Small intestine (tissue), 7 donors: ENCODE measurements around the gene SCNN1A. TPM values are rescaled to one million over a fixed set of nuclear protein-coding genes. Genes with fewer than 3 reads are reported as not detected.

Source experiments
- DNase-seq, 2 donors: peaks; one replicate each; pipeline versions ENCODE4 v3.0.0 to v3.0.0-alpha.2; 2013
- FAIRE-seq: peaks from 2 replicates; lab custom pipeline; 2012; peaks lifted over from hg19 to GRCh38; lab: Jason Lieb, UNC
- H3K27ac ChIP-seq, 3 donors: one replicate each; pipeline ENCODE4 v1.5.1; 2013; ENCODE audit warnings: low read length in 2 of 3, mild to moderate bottlenecking in 2 of 3, control low read depth in 1 of 3, inconsistent platforms in 1 of 3, low read depth in 1 of 3, moderate library complexity in 1 of 3
- H3K27me3 ChIP-seq, 3 donors: one replicate each; pipeline ENCODE4 v1.6.1; 2013; ENCODE audit warnings: low read length in 3 of 3, inconsistent platforms in 1 of 3; ENCODE audit not compliant: control insufficient read depth in 3 of 3, insufficient read depth in 3 of 3
- H3K36me3 ChIP-seq, 3 donors: one replicate each; pipeline ENCODE4 v1.6.1; 2013; ENCODE audit warnings: low read length in 3 of 3, inconsistent platforms in 1 of 3, low read depth in 1 of 3, mild to moderate bottlenecking in 1 of 3, moderate library complexity in 1 of 3; ENCODE audit not compliant: control insufficient read depth in 3 of 3, insufficient read depth in 2 of 3
- H3K4me1 ChIP-seq, 3 donors: one replicate each; pipeline ENCODE4 v1.6.1; 2013; ENCODE audit warnings: low read length in 2 of 3, inconsistent platforms in 1 of 3, low read depth in 1 of 3, mild to moderate bottlenecking in 1 of 3, moderate library complexity in 1 of 3; ENCODE audit not compliant: control insufficient read depth in 3 of 3, insufficient read depth in 2 of 3
- H3K4me3 ChIP-seq, 3 donors: one replicate each; pipeline ENCODE4 v1.5.1; 2013; ENCODE audit warnings: low read length in 3 of 3, control low read depth in 1 of 3, inconsistent platforms in 1 of 3, low read depth in 1 of 3, mild to moderate bottlenecking in 1 of 3, moderate library complexity in 1 of 3
- H3K9me3 ChIP-seq, 2 donors: one replicate each; pipeline ENCODE4 v1.6.1; 2013; ENCODE audit warnings: low read depth in 1 of 2, low read length in 1 of 2; ENCODE audit not compliant: control insufficient read depth in 2 of 2, insufficient read depth in 1 of 2
- WGBS, 3 donors: extraction: QIAGEN DNeasy Blood & Tissue Kit; methylation state at CpG; one replicate each; pipeline ENCODE4 v1.1.7; 2013; 5-methylcytosine and 5-hydroxymethylcytosine counted together
- polyA plus RNA-seq, 4 donors: library from polyadenylated mRNA; stranded (reverse) in 3 of 4; unstranded in 1 of 4; fragments of 200-250 nt in 3 of 4; fragments of 120-200 nt in 1 of 4; gene quantifications; one replicate each; pipeline versions ENCODE4 v1.2.1 to v1.2.3, GENCODE V29; 2013
- donor health status: healthy with polysubstance abuse.
- donor health status: control.
- donor health status: control.
- donor health status: Bipolar disorder and iron deficiency.
- donor health status: healthy.

Gene SCNN1A
- polyA plus RNA-seq, 4 donors = 12.3 to 47.1 (median 16.6) TPM

DNA sequence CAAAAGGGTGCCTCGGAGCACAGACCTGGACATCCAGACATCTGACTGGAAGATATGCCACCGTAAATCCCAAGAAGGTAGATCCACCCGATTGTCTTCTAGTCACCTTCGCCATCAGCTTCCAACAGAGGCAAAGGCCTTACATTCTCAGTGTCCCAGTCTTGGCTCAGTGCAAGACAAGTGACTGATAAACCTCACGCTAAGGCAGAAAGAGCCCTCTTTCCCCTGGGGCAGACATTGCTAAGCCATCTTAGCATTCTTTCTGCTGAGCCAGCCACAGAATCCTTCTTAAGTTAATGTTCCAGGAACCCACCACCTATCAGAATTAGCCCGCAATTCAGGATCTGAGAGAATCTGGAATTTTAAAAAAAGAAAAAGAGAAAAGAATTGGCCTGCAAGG is 69.2 kb downstream of the SCNN1A start:
- DNase-seq (no peak), FAIRE-seq (no peak)
- Histone ChIP-seq H3K4me3 (no peak overlapping the region), H3K4me1 (peaks cover 0 to 60% (median 7%) of the 10 kb centered on the region in 3 donors), H3K27me3 (no peaks in the 10 kb centered on the region), H3K9me3 (no peaks in the 10 kb centered on the region), H3K36me3 (no peaks in the 10 kb centered on the region), H3K27ac (no peak overlapping the region)
- 76 to 86% (median 78%) methylated on average over 6 of the region's 6 CpGs for WGBS, 3 donors

DNA sequence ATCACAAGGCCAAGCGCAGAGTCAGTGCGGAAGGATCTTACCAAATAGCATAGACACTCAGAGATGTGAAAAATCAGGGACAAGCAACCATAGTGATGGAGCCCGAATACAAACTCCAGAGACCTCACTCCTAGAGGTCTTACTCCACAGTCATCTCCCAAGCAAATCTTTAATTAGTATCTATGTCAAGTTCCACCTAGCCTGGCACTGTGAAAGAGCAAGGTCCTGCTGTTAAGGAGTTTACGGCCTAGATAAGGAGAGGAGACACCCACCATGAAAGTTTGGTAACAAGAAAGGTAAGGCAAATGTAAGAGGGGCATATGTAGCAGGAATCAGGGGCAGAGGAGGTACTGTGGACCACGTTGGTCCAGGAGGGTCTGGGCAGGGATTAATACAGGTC is 72.3 kb downstream of the SCNN1A start:
- 39 to 72% (median 52%) methylated on average over 5 of the region's 5 CpGs for WGBS, 3 donors
- FAIRE-seq (no peak), DNase-seq (peak; percentile 77 to 79)
- peak overlapping the region in 1 of 3 donors; percentile 53 for H3K27ac ChIP-seq
- no peaks in the 10 kb centered on the region for H3K27me3 ChIP-seq
- H3K9me3 ChIP-seq = peaks cover 0 to 5% of the 10 kb centered on the region in 2 donors
- no peak overlapping the region for H3K4me3 ChIP-seq
- peaks cover 0 to 51% (median under 1%) of the 10 kb centered on the region in 3 donors for H3K4me1 ChIP-seq
- H3K36me3 ChIP-seq = no peaks in the 10 kb centered on the region

DNA sequence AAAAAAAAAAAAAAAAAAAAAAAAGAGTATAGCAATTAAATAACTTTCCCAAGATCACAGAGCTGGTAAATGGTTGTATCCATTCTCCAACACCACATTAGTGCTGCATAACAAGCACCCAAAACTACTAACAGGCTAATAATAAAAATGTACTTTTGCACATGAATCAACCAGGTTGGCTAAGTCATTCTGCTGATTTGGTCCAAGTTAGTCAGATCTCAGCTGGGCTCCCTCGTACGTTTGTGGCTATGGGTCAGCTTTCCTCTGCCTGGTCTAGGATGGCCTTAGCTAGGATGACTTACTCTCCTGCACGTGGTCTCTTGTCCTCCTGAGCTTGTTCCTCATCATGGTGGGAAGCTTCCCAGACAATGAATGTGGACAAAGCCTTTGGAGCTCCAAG is 72.7 kb downstream of the SCNN1A start:
- Histone ChIP-seq H3K27ac (peak overlapping the region in 1 of 3 donors; percentile 53), H3K36me3 (no peaks in the 10 kb centered on the region), H3K4me1 (peaks cover 0 to 51% (median 0%) of the 10 kb centered on the region in 3 donors), H3K27me3 (no peaks in the 10 kb centered on the region), H3K9me3 (peaks cover 0 to 6% of the 10 kb centered on the region in 2 donors), H3K4me3 (no peak overlapping the region)
- FAIRE-seq (no peak), DNase-seq (no peak)
- WGBS, 3 donors = 61 to 82% (median 74%) methylated on average over 3 of the region's 3 CpGs

DNA sequence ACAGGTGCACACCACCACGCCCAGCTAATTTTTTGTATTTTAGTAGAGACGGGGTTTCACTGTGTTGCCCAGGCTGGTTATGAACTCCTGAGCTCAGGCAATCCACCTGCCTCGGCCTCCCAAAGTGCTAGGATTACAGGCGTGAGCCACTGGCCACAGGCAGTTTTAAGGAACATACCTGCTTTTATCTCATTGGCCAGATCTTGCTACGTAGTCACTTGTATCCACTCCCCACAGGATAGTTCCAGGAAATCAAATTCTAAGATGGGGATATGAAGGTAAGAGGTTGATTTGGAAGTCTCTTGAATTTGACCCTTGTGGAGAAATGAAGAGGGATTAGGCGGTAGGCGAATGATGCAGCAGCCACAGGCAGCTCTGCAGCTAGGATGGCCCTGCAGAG is 73.6 kb downstream of the SCNN1A start:
- Histone ChIP-seq H3K9me3 (peaks cover 0 to 6% of the 10 kb centered on the region in 2 donors), H3K36me3 (no peaks in the 10 kb centered on the region), H3K27me3 (no peaks in the 10 kb centered on the region), H3K4me3 (no peak overlapping the region), H3K27ac (no peak overlapping the region), H3K4me1 (peaks cover 0 to 51% (median 2%) of the 10 kb centered on the region in 3 donors)
- no peak for FAIRE-seq
- DNase-seq = no peak
- 83 to 90% (median 89%) methylated on average over 7 of the region's 7 CpGs for WGBS, 3 donors

DNA sequence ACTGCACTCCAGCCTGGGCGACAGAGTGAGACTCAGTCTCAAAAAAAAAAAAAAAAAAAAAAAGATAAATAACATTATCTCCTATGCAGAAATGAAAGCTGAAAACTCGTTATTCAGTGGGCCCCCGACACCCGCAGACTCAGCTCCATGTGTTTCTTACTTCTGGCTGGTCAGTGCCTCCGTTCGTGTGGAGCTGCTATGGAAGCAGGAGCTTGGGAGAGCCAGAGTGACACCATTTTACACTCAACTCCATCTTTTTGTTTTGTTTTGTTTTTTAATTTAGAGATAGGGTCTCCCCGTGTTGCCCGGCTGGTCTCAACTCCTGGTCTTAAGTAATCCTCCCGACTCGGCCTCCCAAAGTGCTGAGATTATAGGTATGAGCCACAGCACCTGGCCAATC is 78.2 kb downstream of the SCNN1A start:
- DNase-seq = no peak
- no peak for FAIRE-seq

More for the DNA sequence above, 78.2 kb downstream of the SCNN1A start:
- peaks cover 2 to 65% (median 2%) of the 10 kb centered on the region in 3 donors for H3K4me1 ChIP-seq
- peak overlapping the region in 2 of 3 donors; percentile 74 to 78 for H3K27ac ChIP-seq
- no peak overlapping the region for H3K4me3 ChIP-seq
- WGBS, 3 donors = 38 to 72% (median 49%) methylated on average over 9 of the region's 10 CpGs
- no peaks in the 10 kb centered on the region for H3K27me3 ChIP-seq
- H3K36me3 ChIP-seq = no peaks in the 10 kb centered on the region
- peaks cover 0 to 6% of the 10 kb centered on the region in 2 donors for H3K9me3 ChIP-seq

Other genes with a start within 250 kb of the SCNN1A start
- gene CD9, start 175.2 kb downstream of the SCNN1A start, polyA plus RNA-seq = 100 to 1,000 TPM in 2 of 4 donors, 10 to 100 TPM in 2; 46.2 to 296 (median 139) TPM
- 100 to 1,000 TPM in 3 of 4 donors, 10 to 100 TPM in 1; 48.0 to 167 (median 119) TPM for gene PLEKHG6, start 64.9 kb downstream of the SCNN1A start, polyA plus RNA-seq
- 100 to 1,000 TPM in 2 of 4 donors, 10 to 100 TPM in 2; 77.2 to 108 (median 97.6) TPM for gene TNFRSF1A, start 33.5 kb downstream of the SCNN1A start, polyA plus RNA-seq
- 100 to 1,000 TPM in 1 of 4 donors, 10 to 100 TPM in 3; 56.5 to 137 (median 73.2) TPM for gene LTBR, start 8.6 kb upstream of the SCNN1A start, polyA plus RNA-seq
- gene CD27, start 69.4 kb upstream of the SCNN1A start, polyA plus RNA-seq = 10 to 100 TPM in 1 of 4 donors, 1 to 10 TPM in 2, under 1 TPM in 1; 0.45 to 16.2 (median 2.8) TPM
- gene TAPBPL, start 76.5 kb upstream of the SCNN1A start, polyA plus RNA-seq = 10 to 100 TPM; 26.4 to 38.6 (median 33.2) TPM
- gene VAMP1, start 95.1 kb upstream of the SCNN1A start, polyA plus RNA-seq = 1 to 10 TPM; 1.6 to 5.8 (median 3.4) TPM
- 100 to 1,000 TPM in 2 of 4 donors, 10 to 100 TPM in 2; 88.1 to 126 (median 94.8) TPM for gene MRPL51, start 117.7 kb upstream of the SCNN1A start, polyA plus RNA-seq
- 10 to 100 TPM in 3 of 4 donors, 1 to 10 TPM in 1; 6.5 to 39.1 (median 22.1) TPM for gene NCAPD2, start 118.5 kb upstream of the SCNN1A start, polyA plus RNA-seq
- gene GAPDH, start 159.0 kb upstream of the SCNN1A start, polyA plus RNA-seq = 1,000 to 10,000 TPM; 1,934 to 3,805 (median 2,842) TPM
- gene IFFO1, start 180.5 kb upstream of the SCNN1A start, polyA plus RNA-seq = 1 to 10 TPM; 1.3 to 7.7 (median 5.2) TPM
- 10 to 100 TPM; 14.3 to 40.6 (median 22.0) TPM for gene NOP2, start 192.7 kb upstream of the SCNN1A start, polyA plus RNA-seq
- 100 to 1,000 TPM in 2 of 4 donors, 10 to 100 TPM in 2; 88.2 to 123 (median 109) TPM for gene CHD4, start 231.8 kb upstream of the SCNN1A start, polyA plus RNA-seq